GM12892 (cell line): ENCODE data around the gene FBLIM1.

ENCODE experiments used
- POLR2A ChIP-seq: IDR thresholded peaks from 2 replicates; pipeline ENCODE4 v1.6.1; 2011; ENCODE audit warnings: low read depth, low read length, control low read depth
- POLR2AphosphoS5 ChIP-seq: IDR thresholded peaks from 2 replicates; pipeline ENCODE4 v1.6.1; 2011; ENCODE audit warnings: low read depth, low read length, control low read depth
- TAF1 ChIP-seq: IDR thresholded peaks from 2 replicates; pipeline ENCODE4 v1.6.1; 2011; ENCODE audit warnings: low read depth, mild to moderate bottlenecking, control low read depth, low read length, borderline replicate concordance

DNA sequence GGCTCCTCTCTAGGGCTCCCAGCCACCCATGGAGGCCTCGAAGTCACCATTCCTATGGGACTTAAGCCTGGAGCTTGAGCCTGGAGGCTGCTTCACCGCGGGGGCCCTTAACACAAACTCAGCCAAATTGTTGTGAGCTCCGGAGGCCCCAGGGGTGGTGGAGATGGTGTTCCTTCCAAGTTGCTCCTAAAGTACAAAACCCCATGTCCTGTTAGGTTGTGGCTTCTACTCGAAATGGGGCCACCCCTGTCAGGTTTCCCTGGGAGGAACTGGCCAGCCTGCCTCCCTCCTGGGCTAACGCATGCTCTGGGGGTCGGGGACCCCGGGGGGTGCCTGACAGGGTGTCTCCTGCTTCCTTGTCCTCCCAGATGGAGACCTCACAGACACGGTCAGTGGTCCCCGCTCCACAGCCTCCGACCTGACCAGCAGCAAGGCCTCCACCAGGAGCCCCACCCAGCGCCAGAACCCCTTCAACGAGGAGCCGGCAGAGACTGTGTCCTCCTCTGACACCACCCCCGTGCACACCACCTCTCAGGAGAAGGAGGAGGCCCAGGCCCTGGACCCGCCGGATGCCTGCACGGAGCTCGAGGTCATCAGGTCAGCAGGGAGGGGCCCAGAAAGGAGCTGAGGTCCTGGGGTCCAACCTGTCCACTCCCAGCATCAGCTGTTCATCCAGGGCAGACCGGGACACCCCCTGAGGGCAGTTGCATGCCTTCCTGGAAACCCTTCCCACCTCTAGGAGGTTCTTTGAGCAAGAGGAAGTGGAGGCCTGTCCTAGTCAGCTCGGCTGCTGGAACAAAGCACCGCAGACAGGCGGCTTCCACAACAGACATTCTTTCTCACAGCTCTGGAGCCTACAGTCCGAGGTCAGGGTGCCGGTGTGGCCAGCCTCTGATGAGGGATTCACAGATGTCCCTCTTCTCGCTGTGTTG, 33.4 kb upstream of the FBLIM1 start:
- TF ChIP-seq POLR2A (no peak), POLR2AphosphoS5 (no peak), TAF1 (no peak)
